Measurements from ENCODE around the gene FOXJ1. TPM values are rescaled to one million over a fixed set of nuclear protein-coding genes. Genes with fewer than 3 reads are reported as not detected.

The FOXJ1 gene
- total and polyA plus RNA-seq, 2 of the 13 experiments (the other 11 are each of a cell fraction or from before 2014, with no cell fraction given) = 0.98 to 1.6 TPM

DNA sequence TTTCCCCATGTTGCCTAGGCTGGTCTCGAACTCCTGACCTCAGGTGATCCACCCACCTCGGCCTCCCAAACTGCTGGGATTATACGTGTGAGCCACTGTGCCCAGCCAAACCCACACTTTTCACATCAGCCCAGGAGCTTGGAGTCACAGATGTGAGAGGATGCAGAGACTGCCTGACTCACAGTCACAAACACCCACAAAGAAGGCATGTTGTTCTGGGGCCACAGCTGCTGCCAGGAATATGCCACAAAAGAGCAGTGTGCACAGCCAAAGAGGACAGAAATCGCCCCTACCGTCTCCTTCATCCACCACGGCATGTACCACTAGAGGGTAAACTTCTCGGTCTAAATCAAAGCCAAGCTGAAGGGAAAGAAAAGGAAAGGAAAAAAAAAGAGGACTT is 25.1 kb upstream of the FOXJ1 start (continued):
- no peak for TF ChIP-seq NFE2L1 (CRISPR knock-in tag; IDR thresholded peaks at IDR 0.05; ENCODE audit: borderline replicate concordance)
- no peak for TF ChIP-seq ZNF350 (CRISPR knock-in tag; IDR thresholded peaks at IDR 0.05; ENCODE audit: borderline replicate concordance, low read depth)
- TF ChIP-seq XRCC5 (optimal IDR thresholded peaks at IDR 0.05; ENCODE audit: low read length) = no peak
- TF ChIP-seq ZMYM4 (CRISPR knock-in tag; IDR thresholded peaks at IDR 0.05) = no peak
- TF ChIP-seq CSRNP1 (CRISPR knock-in tag; IDR thresholded peaks at IDR 0.05) = no peak

- FAIRE-seq (no peak), DNase-seq (ENCODE audit: low spot score) (no peak), ATAC-seq (no peak)
- CTCF ChIA-PET (ENCODE audit: low intra/inter-chr PET ratio, low total read pairs) = no interaction called here
- Histone ChIP-seq H3K9ac (ENCODE audit: insufficient read depth, low read depth, low read length) (no peak overlapping the region), H3K4me1 (ENCODE audit: insufficient read depth, low read length) (peaks cover 21% of the 10 kb centered on the region), H4K20me1 (ENCODE audit: insufficient read depth, low read length) (no peaks in the 10 kb centered on the region), H3K36me3 (replicated peaks in 1 of 2; ENCODE audit: control insufficient read depth in 1 of 2, insufficient read depth in 2 of 2, low read length in 2 of 2) (no peaks in the 10 kb centered on the region), H3K27ac (ENCODE audit: extremely low read length, insufficient read depth, low read length) (no peak overlapping the region), H3K4me2 (ENCODE audit: low read depth, low read length) (no peak overlapping the region), H3K79me2 (ENCODE audit: insufficient read depth, low read length) (no peaks in the 10 kb centered on the region), H2AFZ (ENCODE audit: low read length) (no peak overlapping the region), H3K9me3 (ENCODE audit: low read length) (no peaks in the 10 kb centered on the region), H3K4me3 (replicated peaks in 1 of 3; ENCODE audit: insufficient read depth in 1 of 3, low read depth in 2 of 3, low read length in 3 of 3) (no peak overlapping the region), H3K27me3 (ENCODE audit: control insufficient read depth in 1 of 2, insufficient read depth in 2 of 2, low read length in 2 of 2) (peaks cover 0 to under 1% of the 10 kb centered on the region in 2 experiments; a peak in 2 of 5 replicates)
- in situ Hi-C loops (cut with HindIII; ENCODE audit: extremely low pct_ligation_motif_present, low pct_unique_long_range_greater_than_20kb) = no loop called here
- intact Hi-C loops (cut with micrococcal nuclease; ENCODE audit: unreplicated experiment) = no loop called here
- BruUV-seq (replicated peaks) = no TSS peak
- POLR2A ChIA-PET = no interaction called here
- WGBS (ENCODE audit: low lambda C conversion rate) = 29% methylated on average over 2 of the region's 2 CpGs
- TF ChIP-seq, protein P1, sequence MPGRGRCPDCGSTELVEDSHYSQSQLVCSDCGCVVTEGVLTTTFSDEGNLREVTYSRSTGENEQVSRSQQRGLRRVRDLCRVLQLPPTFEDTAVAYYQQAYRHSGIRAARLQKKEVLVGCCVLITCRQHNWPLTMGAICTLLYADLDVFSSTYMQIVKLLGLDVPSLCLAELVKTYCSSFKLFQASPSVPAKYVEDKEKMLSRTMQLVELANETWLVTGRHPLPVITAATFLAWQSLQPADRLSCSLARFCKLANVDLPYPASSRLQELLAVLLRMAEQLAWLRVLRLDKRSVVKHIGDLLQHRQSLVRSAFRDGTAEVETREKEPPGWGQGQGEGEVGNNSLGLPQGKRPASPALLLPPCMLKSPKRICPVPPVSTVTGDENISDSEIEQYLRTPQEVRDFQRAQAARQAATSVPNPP (CRISPR knock-in tag; IDR thresholded peaks at IDR 0.05) = no peak
- TF ChIP-seq SRSF1 (optimal IDR thresholded peaks at IDR 0.05; ENCODE audit: low read depth, low read length) = no peak
- TF ChIP-seq NFE2L2 (IDR thresholded peaks at IDR 0.05; ENCODE audit: low read length) = no peak
- no peak for TF ChIP-seq TP53 (CRISPR knock-in tag; conservative IDR thresholded peaks at IDR 0.05)
- no peak for TF ChIP-seq ZNF766 (CRISPR knock-in tag; IDR thresholded peaks at IDR 0.05; ENCODE audit: borderline replicate concordance)
- no peak for TF ChIP-seq ZNF34 (CRISPR knock-in tag; IDR thresholded peaks at IDR 0.05; ENCODE audit: borderline replicate concordance)
- no peak for TF ChIP-seq ZFP1 (CRISPR knock-in tag; IDR thresholded peaks at IDR 0.05)
- TF ChIP-seq HDAC6 (IDR thresholded peaks at IDR 0.05; ENCODE audit: low read depth, low read length) = no peak
- no peak for TF ChIP-seq TAF1 (CRISPR knock-in tag; IDR thresholded peaks at IDR 0.05)
- TF ChIP-seq PREB (CRISPR knock-in tag; IDR thresholded peaks at IDR 0.05) = no peak
- TF ChIP-seq IRX3 (CRISPR knock-in tag; IDR thresholded peaks at IDR 0.05; ENCODE audit: borderline replicate concordance, low read depth) = no peak
- TF ChIP-seq ZNF772 (CRISPR knock-in tag; IDR thresholded peaks at IDR 0.05) = no peak
- TF ChIP-seq ZNF800 (CRISPR knock-in tag; IDR thresholded peaks at IDR 0.05) = no peak
- TF ChIP-seq, protein P2, sequence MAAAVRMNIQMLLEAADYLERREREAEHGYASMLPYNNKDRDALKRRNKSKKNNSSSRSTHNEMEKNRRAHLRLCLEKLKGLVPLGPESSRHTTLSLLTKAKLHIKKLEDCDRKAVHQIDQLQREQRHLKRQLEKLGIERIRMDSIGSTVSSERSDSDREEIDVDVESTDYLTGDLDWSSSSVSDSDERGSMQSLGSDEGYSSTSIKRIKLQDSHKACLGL (CRISPR knock-in tag; IDR thresholded peaks at IDR 0.05) = no peak
These were observed 23.3 kb upstream of the FOXJ1 start for GRCh38 chr17:76164331-76164730.
